WERI-Rb-1 (cell line): Measurements from ENCODE around the gene C20orf204.
"Not testable (repeated sequence)": the region's sequence is repeated elsewhere in the genome, so short reads cannot be mapped to it uniquely, and the experiment has no call there.

Source experiments
- DNase-seq: peaks from one replicate; pipeline ENCODE4 v3.0.0-alpha.2; 2020
- H3K27ac ChIP-seq: fragments of 250-450 bp; sonication (Bioruptor Pico); 2 replicates; pipeline ENCODE4 v1.5.1; 2020; ENCODE audit warnings: mild to moderate bottlenecking, moderate library complexity
- H3K27me3 ChIP-seq: fragments of 250-450 bp; sonication (Bioruptor Pico); 2 replicates; pipeline ENCODE4 v1.5.1; 2021; ENCODE audit warnings: mild to moderate bottlenecking, low read depth, moderate library complexity; ENCODE audit not compliant: insufficient read depth, severe bottlenecking
- H3K36me3 ChIP-seq: fragments of 250-450 bp; sonication (Bioruptor Pico); 2 replicates; pipeline ENCODE4 v1.5.1; 2020; ENCODE audit warnings: mild to moderate bottlenecking, moderate library complexity
- H3K4me3 ChIP-seq: 2 replicates; pipeline ENCODE4 v1.5.1; 2011; ENCODE audit warnings: low read depth, mild to moderate bottlenecking, control low read depth, low read length
- H3K9me3 ChIP-seq: fragments of 250-450 bp; sonication (Bioruptor Pico); 2 replicates; pipeline ENCODE4 v1.5.1; 2021; ENCODE audit warnings: mild to moderate bottlenecking, moderate library complexity; ENCODE audit not compliant: severe bottlenecking
- TF ChIP-seq, protein P1 (sequence below): IDR thresholded peaks from 2 replicates; pipeline ENCODE4 v1.5.1; 2011; ENCODE audit warnings: low read depth, mild to moderate bottlenecking, control low read depth, inconsistent platforms, low read length

C20orf204 gene

DNA sequence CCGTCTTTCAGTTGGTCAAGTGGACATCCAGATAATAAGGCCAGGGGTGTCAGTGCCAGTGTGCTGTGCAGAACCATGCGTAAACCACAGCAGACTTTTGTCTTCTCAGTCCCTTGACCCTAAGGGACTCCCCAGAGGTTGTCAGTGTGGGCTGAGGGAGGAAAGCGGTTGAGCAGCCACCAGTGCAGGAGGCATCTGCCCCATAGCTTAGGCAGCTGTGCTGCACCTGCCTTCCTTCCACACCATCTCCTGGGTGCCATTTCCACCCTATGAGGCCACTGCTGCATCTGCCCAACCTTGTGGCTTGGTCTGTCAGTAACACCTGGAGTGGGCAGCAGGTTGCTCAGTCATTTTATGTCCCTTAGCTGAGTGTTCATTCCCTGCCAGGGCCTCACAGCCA is 29.1 kb upstream of the C20orf204 start:
- no peaks in the 10 kb centered on the region for H3K9me3 ChIP-seq
- peaks cover 3% of the 10 kb centered on the region; the same call in 1 of the 2 replicates for H3K36me3 ChIP-seq
- TF ChIP-seq, protein P1, sequence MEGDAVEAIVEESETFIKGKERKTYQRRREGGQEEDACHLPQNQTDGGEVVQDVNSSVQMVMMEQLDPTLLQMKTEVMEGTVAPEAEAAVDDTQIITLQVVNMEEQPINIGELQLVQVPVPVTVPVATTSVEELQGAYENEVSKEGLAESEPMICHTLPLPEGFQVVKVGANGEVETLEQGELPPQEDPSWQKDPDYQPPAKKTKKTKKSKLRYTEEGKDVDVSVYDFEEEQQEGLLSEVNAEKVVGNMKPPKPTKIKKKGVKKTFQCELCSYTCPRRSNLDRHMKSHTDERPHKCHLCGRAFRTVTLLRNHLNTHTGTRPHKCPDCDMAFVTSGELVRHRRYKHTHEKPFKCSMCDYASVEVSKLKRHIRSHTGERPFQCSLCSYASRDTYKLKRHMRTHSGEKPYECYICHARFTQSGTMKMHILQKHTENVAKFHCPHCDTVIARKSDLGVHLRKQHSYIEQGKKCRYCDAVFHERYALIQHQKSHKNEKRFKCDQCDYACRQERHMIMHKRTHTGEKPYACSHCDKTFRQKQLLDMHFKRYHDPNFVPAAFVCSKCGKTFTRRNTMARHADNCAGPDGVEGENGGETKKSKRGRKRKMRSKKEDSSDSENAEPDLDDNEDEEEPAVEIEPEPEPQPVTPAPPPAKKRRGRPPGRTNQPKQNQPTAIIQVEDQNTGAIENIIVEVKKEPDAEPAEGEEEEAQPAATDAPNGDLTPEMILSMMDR, result no peak
- no peak overlapping the region for H3K4me3 ChIP-seq
- no peak overlapping the region for H3K27ac ChIP-seq
- DNase-seq, result no peak
- H3K27me3 ChIP-seq, result no peaks in the 10 kb centered on the region

DNA sequence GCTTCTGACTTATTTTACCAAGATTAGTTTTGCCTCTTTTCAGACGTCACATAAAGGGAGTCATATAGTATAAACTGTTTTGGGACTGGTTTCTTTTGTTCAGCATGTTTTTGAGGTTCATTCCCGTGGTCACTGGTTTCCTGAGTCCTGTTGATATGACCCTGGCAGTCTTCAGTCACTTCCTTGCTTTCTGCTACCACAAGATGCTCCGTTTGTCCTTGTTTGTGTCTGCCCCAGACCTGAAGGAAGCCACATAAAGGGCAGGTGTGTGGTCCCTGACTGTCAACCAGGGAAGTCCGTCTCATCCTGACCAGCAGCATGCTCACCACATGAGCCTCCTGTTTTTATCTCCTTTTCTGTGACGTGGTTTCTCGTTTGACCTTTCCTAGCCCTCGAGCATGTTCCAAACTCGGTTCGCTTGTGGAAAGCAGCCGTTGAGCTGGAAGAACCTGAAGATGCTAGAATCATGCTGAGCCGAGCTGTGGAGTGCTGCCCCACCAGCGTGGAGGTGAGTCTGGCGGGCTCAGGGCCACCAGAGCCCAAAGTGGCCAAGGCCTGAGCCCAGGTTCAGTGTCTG is 26.1 kb upstream of the C20orf204 start:
- Histone ChIP-seq H3K36me3 (peaks cover 3% of the 10 kb centered on the region; the same call in 1 of the 2 replicates), H3K27me3 (no peaks in the 10 kb centered on the region), H3K4me3 (no peak overlapping the region), H3K9me3 (no peaks in the 10 kb centered on the region), H3K27ac (no peak overlapping the region)
- DNase-seq, result no peak
- TF ChIP-seq, protein P1, result no peak

DNA sequence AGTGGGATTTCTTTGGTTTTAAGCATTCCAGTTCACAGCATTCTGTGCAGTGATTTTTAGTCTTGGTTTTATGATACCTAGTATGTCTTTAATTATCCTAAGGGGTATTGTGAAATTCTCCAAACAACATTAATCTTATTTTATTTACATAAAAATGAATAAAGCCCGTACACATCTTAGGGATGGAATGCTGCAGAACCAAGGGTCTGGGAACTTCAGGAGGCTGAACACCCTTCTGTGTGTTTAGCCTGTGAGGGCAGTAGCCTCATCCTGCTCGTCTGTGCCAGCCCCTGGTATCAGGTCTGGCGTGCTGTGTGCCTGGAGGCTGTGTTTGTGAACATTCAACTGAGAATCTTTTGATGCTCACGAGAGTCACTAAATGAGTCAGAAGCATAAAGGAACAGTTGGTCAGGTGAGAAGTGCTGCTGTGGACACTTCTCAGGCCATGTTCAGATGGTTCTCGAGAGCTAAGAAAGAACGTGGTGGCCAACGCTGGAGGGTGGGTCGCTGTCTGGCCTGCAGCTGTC is 25.2 kb upstream of the C20orf204 start:
- Histone ChIP-seq H3K36me3 (peaks cover 3% of the 10 kb centered on the region; the same call in 1 of the 2 replicates), H3K27ac (no peak overlapping the region), H3K9me3 (no peaks in the 10 kb centered on the region), H3K4me3 (no peak overlapping the region), H3K27me3 (no peaks in the 10 kb centered on the region)
- no peak for DNase-seq
- TF ChIP-seq, protein P1, result no peak

DNA sequence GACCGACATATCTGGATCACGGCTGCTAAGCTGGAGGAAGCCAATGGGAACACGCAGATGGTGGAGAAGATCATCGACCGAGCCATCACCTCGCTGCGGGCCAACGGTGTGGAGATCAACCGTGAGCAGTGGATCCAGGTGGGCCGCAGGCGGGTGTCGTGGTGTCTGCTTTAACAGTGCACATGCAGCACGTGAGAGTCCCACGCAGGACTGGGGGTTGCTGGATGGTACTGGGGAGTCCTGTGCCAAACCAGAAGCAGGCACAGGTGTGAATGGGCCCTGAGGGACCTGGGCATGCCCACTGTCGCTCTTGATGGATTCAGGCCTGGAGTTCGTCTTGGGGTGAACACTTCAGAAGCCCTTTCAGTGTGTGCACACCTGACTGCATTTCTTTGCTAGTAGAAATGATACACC is 24.6 kb upstream of the C20orf204 start:
- TF ChIP-seq, protein P1, result no peak
- no peaks in the 10 kb centered on the region for H3K27me3 ChIP-seq
- H3K27ac ChIP-seq, result no peak overlapping the region
- peaks cover 3% of the 10 kb centered on the region; the same call in 1 of the 2 replicates for H3K36me3 ChIP-seq
- no peak overlapping the region for H3K4me3 ChIP-seq
- DNase-seq, result no peak
- no peaks in the 10 kb centered on the region for H3K9me3 ChIP-seq

DNA sequence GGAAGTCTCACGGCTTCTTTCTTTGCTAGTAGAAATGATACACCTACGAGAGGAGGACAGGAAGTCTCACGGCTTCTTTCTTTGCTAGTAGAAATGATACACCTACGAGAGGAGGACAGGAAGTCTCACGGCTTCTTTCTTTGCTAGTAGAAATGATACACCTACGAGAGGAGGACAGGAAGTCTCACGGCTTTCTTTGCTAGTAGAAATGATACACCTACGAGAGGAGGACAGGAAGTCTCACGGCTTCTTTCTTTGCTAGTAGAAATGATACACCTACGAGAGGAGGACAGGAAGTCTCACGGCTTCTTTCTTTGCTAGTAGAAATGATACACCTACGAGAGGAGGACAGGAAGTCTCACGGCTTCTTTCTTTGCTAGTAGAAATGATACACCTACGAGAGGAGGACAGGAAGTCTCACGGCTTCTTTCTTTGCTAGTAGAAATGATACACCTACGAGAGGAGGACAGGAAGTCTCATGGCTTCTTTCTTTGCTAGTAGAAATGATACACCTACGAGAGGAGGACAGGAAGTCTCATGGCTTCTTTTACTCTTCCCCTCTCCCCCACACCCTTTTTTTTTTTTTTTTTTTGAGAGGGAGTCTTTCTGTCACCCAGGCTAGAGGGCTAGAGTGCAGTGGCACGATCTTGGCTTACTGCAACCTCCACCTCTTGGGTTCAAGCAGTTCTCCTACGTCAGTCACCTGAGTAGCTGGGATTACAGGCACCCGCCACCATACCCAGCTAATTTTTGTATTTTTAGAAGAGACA is 23.4 kb upstream of the C20orf204 start:
- not testable (repeated sequence) for H3K9me3 ChIP-seq, H3K4me3 ChIP-seq, H3K27me3 ChIP-seq, DNase-seq, H3K36me3 ChIP-seq, H3K27ac ChIP-seq

DNA sequence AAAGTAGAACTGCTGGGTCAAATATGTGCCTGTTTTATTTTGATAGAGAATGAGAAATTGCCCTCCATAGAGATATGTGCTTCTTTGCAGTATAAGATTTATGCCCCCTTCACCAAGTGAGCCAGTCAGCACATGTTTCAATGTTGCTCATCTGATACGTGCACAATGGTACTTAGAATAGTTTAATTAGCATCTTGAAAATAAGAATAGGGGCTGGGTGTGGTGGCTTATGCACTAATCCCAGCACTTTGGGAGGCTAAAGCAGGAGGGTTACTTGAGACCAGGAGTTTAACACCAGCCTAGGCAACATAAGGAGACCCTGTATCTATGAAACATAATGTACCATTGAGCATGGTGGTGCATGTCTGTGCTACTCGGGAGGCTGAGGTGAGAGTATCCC is 20.3 kb upstream of the C20orf204 start:
- TF ChIP-seq, protein P1, result no peak
- Histone ChIP-seq H3K27me3 (no peaks in the 10 kb centered on the region), H3K27ac (no peak overlapping the region), H3K36me3 (peaks cover 3% of the 10 kb centered on the region; the same call in 1 of the 2 replicates), H3K4me3 (no peak overlapping the region), H3K9me3 (no peaks in the 10 kb centered on the region)
- DNase-seq, result no peak
